ENCODE measurements around the gene WNT3. TPM values are rescaled to one million over a fixed set of nuclear protein-coding genes. Genes with fewer than 3 reads are reported as not detected.

WNT3 gene
- total RNA-seq, 1 donor from 2014 or later: 2.0 TPM

GRCh38 chr17:46744441-46744840 is 74.1 kb downstream of the WNT3 start:
- no peaks in the 10 kb centered on the region for H3K27me3 Mint-ChIP-seq (ENCODE audit: unreplicated experiment)
- H3K9me3 Mint-ChIP-seq (ENCODE audit: unreplicated experiment): no peaks in the 10 kb centered on the region
- no peak overlapping the region for H3K27ac Mint-ChIP-seq (ENCODE audit: unreplicated experiment)
- no peak for DNase-seq (ENCODE audit: extremely low spot score, unreplicated experiment)
- H3K36me3 Mint-ChIP-seq (ENCODE audit: unreplicated experiment): peaks cover under 1% of the 10 kb centered on the region
- H3K4me1 Mint-ChIP-seq (ENCODE audit: unreplicated experiment): peaks cover 24% of the 10 kb centered on the region
- H3K4me3 Mint-ChIP-seq (ENCODE audit: unreplicated experiment): no peak overlapping the region
- TF ChIP-seq, protein P1, sequence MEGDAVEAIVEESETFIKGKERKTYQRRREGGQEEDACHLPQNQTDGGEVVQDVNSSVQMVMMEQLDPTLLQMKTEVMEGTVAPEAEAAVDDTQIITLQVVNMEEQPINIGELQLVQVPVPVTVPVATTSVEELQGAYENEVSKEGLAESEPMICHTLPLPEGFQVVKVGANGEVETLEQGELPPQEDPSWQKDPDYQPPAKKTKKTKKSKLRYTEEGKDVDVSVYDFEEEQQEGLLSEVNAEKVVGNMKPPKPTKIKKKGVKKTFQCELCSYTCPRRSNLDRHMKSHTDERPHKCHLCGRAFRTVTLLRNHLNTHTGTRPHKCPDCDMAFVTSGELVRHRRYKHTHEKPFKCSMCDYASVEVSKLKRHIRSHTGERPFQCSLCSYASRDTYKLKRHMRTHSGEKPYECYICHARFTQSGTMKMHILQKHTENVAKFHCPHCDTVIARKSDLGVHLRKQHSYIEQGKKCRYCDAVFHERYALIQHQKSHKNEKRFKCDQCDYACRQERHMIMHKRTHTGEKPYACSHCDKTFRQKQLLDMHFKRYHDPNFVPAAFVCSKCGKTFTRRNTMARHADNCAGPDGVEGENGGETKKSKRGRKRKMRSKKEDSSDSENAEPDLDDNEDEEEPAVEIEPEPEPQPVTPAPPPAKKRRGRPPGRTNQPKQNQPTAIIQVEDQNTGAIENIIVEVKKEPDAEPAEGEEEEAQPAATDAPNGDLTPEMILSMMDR (IDR thresholded peaks at IDR 0.05): no peak

- peaks cover 24% of the 10 kb centered on the region for H3K4me1 Mint-ChIP-seq (ENCODE audit: unreplicated experiment)
- DNase-seq (ENCODE audit: extremely low spot score, unreplicated experiment): no peak
- no peaks in the 10 kb centered on the region for H3K36me3 Mint-ChIP-seq (ENCODE audit: unreplicated experiment)
- peak overlapping the region; percentile 45 for H3K27ac Mint-ChIP-seq (ENCODE audit: unreplicated experiment)
- H3K4me3 Mint-ChIP-seq (ENCODE audit: unreplicated experiment): no peak overlapping the region
- H3K27me3 Mint-ChIP-seq (ENCODE audit: unreplicated experiment): no peaks in the 10 kb centered on the region
- no peaks in the 10 kb centered on the region for H3K9me3 Mint-ChIP-seq (ENCODE audit: unreplicated experiment)
- TF ChIP-seq, protein P1 (IDR thresholded peaks at IDR 0.05): no peak
Observed at GRCh38 chr17:46742565-46743270, 75.8 kb downstream of the WNT3 start.

DNA sequence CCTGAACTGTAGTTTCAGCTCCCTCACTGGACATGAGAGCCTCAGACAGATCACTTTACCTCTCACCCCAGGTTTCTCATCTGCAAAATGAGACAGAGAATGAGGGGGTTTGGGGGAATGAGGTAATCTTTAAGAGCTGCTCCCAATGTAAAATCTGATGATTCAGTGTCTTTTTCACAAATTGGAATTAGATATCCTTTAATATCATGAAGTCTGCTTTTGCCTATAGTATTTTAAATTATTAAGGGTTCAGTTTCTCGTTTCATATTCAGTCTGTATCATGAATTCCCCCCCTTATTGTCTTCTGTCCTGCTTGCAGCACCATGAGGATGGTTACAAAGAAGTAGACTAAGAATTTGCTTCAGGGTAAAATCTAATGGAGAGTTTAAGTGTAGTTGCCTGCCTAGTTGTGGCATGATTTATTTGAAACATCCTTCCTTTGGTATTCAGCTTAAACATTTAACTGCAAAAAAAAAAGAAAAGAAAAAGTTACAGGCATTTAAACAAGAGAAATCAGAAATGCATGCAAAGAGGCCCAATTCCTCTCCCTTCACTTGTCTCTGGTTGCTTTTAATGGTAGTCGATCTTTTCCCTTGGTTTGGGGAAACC is 77.3 kb downstream of the WNT3 start:
- Mint-ChIP-seq H3K9me3 (ENCODE audit: unreplicated experiment) (no peaks in the 10 kb centered on the region), H3K27ac (ENCODE audit: unreplicated experiment) (no peak overlapping the region)
- TF ChIP-seq, protein P1 (IDR thresholded peaks at IDR 0.05): no peak

GRCh38 chr17:46739982-46740381 is 78.5 kb downstream of the WNT3 start:
- no peak for DNase-seq (ENCODE audit: extremely low spot score, unreplicated experiment)
- TF ChIP-seq, protein P1 (IDR thresholded peaks at IDR 0.05): no peak
- H3K4me3 Mint-ChIP-seq (ENCODE audit: unreplicated experiment): no peak overlapping the region
- no peaks in the 10 kb centered on the region for H3K9me3 Mint-ChIP-seq (ENCODE audit: unreplicated experiment)
- H3K27ac Mint-ChIP-seq (ENCODE audit: unreplicated experiment): no peak overlapping the region
- H3K4me1 Mint-ChIP-seq (ENCODE audit: unreplicated experiment): peaks cover 24% of the 10 kb centered on the region
- no peaks in the 10 kb centered on the region for H3K36me3 Mint-ChIP-seq (ENCODE audit: unreplicated experiment)
- H3K27me3 Mint-ChIP-seq (ENCODE audit: unreplicated experiment): no peaks in the 10 kb centered on the region

More for the DNA sequence above, 77.3 kb downstream of the WNT3 start:
- DNase-seq (ENCODE audit: extremely low spot score, unreplicated experiment): no peak
- peaks cover 24% of the 10 kb centered on the region for H3K4me1 Mint-ChIP-seq (ENCODE audit: unreplicated experiment)
- H3K36me3 Mint-ChIP-seq (ENCODE audit: unreplicated experiment): no peaks in the 10 kb centered on the region
- H3K27me3 Mint-ChIP-seq (ENCODE audit: unreplicated experiment): no peaks in the 10 kb centered on the region
- H3K4me3 Mint-ChIP-seq (ENCODE audit: unreplicated experiment): no peak overlapping the region

DNA sequence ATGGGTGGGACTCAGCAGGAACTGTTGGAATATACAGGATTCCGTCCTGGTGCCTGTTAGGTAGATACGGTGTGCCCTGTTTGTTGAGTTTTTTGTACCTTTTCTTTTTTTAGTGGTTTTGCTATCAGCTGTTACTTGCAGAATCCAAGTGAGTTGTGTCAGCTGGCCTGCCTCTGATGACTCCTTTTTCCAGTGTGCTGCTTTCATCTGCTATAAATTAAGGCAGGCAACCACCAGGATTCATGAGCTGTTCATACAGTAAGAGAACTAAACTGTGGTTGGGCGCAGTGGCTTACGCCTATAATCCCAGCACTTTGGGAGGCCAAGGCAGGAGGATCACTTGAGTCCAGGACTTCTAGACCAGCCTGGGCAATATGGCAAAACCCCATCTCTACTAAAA is 79.9 kb downstream of the WNT3 start:
- Mint-ChIP-seq H3K4me1 (ENCODE audit: unreplicated experiment) (peaks cover 21% of the 10 kb centered on the region), H3K9me3 (ENCODE audit: unreplicated experiment) (no peaks in the 10 kb centered on the region)
- DNase-seq (ENCODE audit: extremely low spot score, unreplicated experiment): no peak

More for the DNA sequence above, 79.9 kb downstream of the WNT3 start:
- Mint-ChIP-seq H3K4me3 (ENCODE audit: unreplicated experiment) (no peak overlapping the region), H3K36me3 (ENCODE audit: unreplicated experiment) (no peaks in the 10 kb centered on the region), H3K27me3 (ENCODE audit: unreplicated experiment) (no peaks in the 10 kb centered on the region), H3K27ac (ENCODE audit: unreplicated experiment) (no peak overlapping the region)
- TF ChIP-seq, protein P1 (IDR thresholded peaks at IDR 0.05): no peak
